SHP77 treated with DMSO at 0.1 percent for 48 hours (cell line): ENCODE results near the gene SURF6.
"Not testable (repeated sequence)": the region's sequence is repeated elsewhere in the genome, so short reads cannot be mapped to it uniquely, and the experiment has no call there.

Source experiments
- DNase-seq: peaks from one replicate; lab custom pipeline; 2025; lab: John Stamatoyannopoulos, UW

The SURF6 gene

GRCh38 chr9:133347985-133348717, 12.2 kb upstream of the SURF6 start, which contains the start of the genes MED22 and RPL7A:
MED22 (minus strand) TSS chr9:133348131; CDS start chr9:133346662, 1,469 bp downstream.
RPL7A (plus strand) TSS chr9:133348218; CDS start chr9:133348244, 26 bp downstream.
- DNase-seq, result peak; percentile 90

DNA sequence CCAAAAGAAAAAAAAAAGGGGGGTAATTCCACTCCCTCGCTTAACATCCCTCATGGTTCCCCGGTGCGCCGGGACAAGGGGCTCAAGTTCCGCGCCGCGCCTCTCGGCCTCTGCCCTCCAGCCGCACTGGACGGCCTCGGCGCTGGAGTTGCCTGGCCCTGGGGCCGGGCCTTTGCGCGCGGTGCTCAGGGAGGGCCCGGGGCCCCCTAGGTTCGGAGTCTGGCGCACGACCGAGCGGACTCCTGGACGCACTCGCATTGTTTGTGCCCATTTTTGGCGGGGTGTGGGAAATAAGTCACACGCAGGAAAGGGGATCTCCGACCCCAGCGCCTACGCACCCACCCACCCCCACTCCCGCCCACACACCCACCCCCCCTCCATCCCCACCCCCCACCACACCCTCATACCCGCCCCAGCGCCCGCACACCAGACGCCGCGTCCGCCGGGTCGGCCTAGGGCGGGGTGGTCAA, 11.6 kb upstream of the SURF6 start:
- no peak for DNase-seq

GRCh38 chr9:133346021-133346785, 10.2 kb upstream of the SURF6 start:
- DNase-seq, result no peak

GRCh38 chr9:133345596-133345995, 9.6 kb upstream of the SURF6 start:
- no peak for DNase-seq

- DNase-seq, result no peak
These were observed 9.0 kb upstream of the SURF6 start for GRCh38 chr9:133344979-133345378.

DNA sequence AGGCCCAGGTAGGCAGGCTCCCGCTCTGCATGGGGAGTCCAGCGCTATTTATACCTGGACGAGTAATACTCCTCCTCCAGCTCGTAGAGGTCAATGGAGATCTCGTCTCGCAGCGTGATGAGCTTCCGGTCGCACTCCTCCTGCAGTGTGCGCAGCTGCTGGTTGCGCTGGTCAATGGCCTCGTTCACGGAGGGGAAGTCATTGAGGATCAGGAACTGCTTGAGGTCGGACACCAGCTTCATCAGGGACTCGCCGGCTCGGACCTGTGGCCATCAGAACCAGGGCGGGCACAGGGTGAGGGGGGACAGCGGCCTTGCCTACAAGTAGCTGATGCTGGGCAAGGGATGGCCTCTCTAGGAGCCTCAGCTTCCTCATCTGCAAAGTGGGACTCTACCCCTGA, 8.1 kb upstream of the SURF6 start:
- DNase-seq, result no peak

DNA sequence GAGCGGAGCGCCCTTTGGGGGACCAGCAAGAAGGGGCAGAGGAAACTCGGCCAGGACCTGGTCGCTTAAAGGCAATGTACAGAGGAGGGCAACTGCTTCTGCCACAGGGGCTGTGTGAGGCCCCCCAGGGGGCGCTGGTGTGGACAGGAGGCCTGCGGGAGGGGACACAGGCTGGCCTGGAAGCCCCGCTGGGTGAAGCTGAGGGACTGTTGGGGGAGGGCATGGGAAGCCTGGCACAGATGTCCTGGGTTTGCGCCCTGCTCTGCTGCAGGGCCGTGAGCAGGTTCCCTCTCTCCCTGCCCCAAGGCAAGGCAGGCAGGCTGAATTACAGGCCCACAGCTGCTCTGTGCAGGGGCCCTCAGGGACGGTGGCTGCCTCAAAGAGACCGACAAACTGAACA, 6.6 kb upstream of the SURF6 start:
- DNase-seq, result no peak

DNA sequence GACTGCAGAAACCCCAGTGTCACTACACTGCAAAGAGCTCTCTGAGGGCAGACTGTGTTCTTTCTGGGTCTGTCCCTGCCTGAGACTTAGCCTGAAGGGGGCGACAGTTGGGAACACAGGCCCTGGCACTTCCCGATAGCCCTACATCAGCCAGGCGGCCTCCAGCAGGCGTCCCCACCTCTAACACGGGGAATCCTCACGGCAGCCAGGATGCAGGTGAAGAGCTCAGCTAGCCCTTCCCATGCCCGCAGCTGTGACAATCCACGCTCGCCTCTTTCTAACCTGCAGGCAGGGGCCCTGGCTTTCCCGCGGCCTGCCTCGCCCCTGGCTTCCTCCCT, 6.0 kb upstream of the SURF6 start:
- DNase-seq, result no peak

DNA sequence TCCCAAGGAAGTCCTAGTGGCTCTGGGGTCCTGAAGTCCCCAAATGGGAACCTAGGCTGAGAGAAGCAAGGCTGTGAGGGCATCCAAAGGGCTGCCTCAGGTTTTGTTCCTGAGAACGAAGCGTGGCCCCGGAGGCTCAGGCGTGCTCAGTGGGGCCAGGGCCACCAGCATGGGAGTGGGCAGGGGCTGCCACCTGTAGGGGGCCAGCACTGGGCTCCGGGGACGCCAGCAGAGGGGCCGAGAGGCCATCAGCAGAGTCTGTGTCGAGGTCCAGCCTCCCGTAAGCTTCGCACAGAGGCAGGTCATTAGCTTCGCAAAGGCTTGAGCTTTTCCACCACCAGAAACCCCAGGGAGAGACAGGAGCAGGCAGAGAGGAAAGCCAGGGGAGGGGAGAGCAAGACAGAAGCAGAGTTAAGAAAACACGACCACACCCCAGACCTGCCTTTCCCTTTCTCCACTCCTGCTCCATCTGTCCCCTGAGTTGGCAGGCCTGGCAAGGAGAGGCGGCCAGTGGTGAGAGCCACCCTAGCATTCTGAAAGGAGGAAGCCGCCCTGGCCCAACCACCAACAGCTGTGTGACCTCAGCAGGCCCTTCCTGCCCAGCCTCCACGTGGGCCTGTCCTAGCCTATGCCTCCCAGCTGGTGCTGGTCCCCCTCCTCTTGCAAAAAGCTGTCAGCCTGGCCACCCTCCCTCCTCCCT, 5.5 kb upstream of the SURF6 start:
- no peak for DNase-seq

DNA sequence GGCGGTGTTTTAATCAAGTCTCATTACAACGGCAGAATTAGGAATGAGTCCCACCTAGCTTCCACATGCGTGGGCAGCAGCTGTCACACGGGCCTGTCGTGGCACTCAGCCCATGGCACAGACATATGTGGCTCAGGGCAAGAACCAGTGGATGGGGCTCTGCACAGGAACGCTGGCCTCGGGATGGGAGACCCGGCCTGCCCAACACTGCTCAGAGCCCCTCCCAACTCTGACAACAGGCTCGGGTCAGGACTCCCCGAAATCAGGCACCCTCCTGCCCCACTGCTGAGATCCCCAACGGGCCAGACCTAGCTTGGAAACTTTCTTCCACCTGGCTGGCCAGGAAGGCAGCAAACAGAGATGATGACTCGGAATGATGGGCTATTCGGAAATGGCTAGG, 4.9 kb upstream of the SURF6 start:
- no peak for DNase-seq

DNA sequence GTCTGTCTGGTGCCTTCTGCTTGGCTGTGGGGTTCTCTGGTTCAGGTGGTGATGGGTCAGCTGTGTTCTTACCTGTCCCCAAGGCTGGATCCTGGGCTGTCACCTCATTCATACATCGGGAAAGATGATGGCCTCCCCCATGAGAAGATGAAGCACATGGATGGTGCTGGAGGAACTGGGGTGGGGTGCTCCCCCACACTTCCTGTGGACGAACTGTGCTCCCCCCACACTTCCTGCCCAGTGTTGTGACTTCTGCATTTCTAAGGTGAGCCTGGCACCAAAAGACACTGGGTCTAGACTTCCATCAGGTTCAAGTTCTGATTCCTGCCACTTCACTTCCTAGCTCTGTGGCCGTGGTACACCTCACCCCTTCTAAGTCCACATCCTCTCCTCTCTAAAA, 4.3 kb upstream of the SURF6 start:
- DNase-seq, result no peak

GRCh38 chr9:133339641-133340040, 3.7 kb upstream of the SURF6 start:
- no peak for DNase-seq

- not testable (repeated sequence) for DNase-seq
These were observed 1.1 kb downstream of the SURF6 start for GRCh38 chr9:133334888-133335287.

- no peak for DNase-seq
These were observed 1.8 kb downstream of the SURF6 start for GRCh38 chr9:133334161-133334560.

DNA sequence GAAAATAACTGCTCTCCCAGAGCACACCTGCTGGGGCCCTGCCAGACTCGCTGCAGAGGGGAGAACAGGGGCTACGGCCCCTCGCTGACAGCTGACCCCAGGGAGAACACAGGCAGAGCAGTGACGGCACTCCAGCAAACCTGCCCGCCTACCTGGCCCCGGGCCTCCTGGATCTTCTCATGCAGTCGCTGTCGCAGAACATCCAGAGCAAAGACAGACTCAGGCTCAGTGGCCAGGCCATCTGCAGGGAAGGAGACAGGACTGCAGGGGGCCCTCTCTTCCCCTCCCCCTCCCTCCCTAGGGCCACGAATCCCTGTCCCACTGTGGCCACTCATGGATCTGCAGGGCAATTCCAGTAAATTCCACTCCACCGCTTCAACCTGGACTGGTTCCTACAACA, 2.4 kb downstream of the SURF6 start:
- DNase-seq, result no peak

GRCh38 chr9:133333011-133333410, 3.0 kb downstream of the SURF6 start:
- no peak for DNase-seq

- DNase-seq, result no peak
These were observed 3.6 kb downstream of the SURF6 start for GRCh38 chr9:133332381-133332730.

DNA sequence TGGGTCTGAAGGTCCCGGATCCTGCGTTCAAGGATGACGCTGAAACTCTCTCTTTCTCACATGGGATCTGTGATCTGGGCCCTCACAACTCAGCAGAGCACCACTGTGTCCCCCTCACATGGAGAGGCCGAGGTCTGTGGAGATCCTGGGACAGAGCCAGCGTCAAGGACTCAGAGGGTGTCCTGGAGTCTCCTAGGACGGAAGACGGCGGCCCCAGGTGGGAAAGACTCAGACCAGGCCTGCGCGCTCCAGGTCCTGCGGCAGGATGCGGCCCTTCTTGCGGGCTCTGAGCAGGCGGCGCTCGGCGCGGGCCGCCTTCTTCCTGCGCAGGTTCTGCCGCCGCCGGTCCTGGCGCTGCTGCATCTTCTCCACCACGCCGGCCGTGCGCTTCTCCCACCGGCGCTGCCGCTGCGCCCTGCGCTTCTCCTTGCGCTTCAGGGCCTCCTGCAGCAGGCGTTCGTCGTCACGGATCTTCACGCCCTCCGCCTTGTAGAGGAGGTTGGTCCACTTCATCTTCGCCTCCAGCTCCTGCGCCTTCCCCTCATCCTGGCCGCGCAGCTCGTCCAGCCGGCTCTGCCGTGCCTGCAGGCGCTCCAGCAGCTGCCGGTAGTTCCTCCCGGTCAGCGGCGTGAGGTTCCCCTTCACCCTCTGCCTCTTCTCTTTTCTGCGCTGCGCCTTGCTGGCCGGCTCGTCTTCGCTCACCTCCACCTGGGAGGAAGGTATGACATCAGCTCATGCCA, 4.2 kb downstream of the SURF6 start:
- no peak for DNase-seq

DNA sequence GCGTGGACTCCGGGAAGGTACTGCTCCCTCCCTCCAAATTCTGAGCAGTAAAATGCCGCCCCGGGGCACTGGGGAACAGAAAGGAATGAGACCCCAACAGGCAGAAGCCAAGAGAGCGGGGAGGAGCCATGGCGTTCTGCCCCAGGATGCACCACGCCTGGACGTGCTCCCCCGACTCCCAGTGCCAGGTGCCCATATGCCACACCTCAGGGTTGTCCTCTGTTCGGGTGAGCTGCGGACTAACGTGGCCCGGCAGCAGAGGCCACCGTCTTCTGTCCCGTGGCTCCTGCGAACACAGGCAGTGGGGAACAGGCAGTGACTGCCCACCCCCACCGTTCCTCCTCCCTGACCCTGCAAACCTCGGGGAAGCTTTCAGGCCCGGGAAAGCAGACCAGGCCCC, 4.8 kb downstream of the SURF6 start:
- DNase-seq, result no peak

- peak; percentile 17 for DNase-seq
These were observed 6.5 kb downstream of the SURF6 start for GRCh38 chr9:133329306-133330156.

DNA sequence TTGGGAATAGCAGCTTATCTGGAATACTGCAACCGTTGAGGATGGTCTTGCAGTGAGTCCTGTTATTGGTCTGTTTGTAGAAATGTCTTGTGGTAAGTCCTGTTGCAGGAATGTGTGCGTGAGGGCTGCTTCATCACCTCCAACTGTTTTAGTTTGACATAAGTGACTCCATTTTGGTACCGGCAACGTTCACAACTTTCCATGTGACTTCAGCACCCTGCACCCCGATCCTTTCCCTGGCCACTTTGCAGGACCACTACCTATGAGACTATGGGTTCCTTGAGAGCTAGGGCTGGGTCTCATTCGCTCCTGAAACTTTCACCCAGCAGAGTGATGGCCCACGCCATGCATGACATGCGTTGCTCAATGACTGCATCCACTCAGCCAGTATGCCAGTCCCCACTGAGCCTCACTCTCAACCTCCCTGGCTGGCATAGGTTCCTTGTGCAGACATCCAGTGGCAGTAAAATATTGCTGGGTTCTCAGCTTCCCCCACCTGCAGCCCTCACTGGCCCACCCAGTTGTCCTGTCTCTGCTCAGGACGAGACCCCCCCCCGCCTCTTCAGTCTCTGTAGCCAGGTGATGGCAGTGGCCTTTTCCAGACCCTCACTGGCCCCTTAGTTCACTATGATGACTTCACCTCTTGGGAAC, 8.0 kb downstream of the SURF6 start:
- DNase-seq, result no peak
